Measurements from ENCODE around the gene HSD11B1. TPM values are rescaled to one million over a fixed set of nuclear protein-coding genes. Genes with fewer than 3 reads are reported as not detected.

Gene HSD11B1
- total RNA-seq, 1 experiment from 2014 or later: not detected

- BruUV-seq (replicated peaks): no TSS peak
- DNase-seq (ENCODE audit: low read depth, low spot score) (no peak), ATAC-seq (no peak)
- Histone ChIP-seq H3K9me3 (ENCODE audit: control insufficient read depth, insufficient read depth, low read depth, low read length) (no peaks in the 10 kb centered on the region), H3K4me1 (ENCODE audit: control insufficient read depth, insufficient read depth, low read length) (no peaks in the 10 kb centered on the region), H3K27me3 (ENCODE audit: control insufficient read depth, insufficient read depth, low read length) (no peaks in the 10 kb centered on the region; the same call in 1 of the 2 replicates), H3K27ac (ENCODE audit: low read length) (no peak overlapping the region), H3K4me3 (ENCODE audit: low read depth in 2 of 2, low read length in 2 of 2) (no peak overlapping the region), H3K36me3 (ENCODE audit: control insufficient read depth, insufficient read depth, low read length) (no peaks in the 10 kb centered on the region)
- no peak for TF ChIP-seq REST (IDR thresholded peaks at IDR 0.05; ENCODE audit: insufficient read depth in 1 of 2, low read depth in 2 of 2, low read length in 1 of 2)
- no peak for TF ChIP-seq TCF7L2 (IDR thresholded peaks at IDR 0.05; ENCODE audit: low read depth, low read length)
- TF ChIP-seq POLR2AphosphoS5 (IDR thresholded peaks at IDR 0.05; ENCODE audit: low read depth, low read length): no peak
- TF ChIP-seq SIN3A (IDR thresholded peaks at IDR 0.05; ENCODE audit: borderline replicate concordance, insufficient read depth, low read depth, low read length): no peak
- no peak for TF ChIP-seq CTCF (IDR thresholded peaks at IDR 0.05)
- in situ Hi-C loops (cut with HindIII; ENCODE audit: low pct_unique_long_range_greater_than_20kb, low sequenced_read_pairs): no loop called here
- CTCF ChIA-PET: interaction anchor here (0.6 kb wide), 1 partner anchor 97 kb away, joined by 7 read pairs; no protein-coding TSS in a partner anchor
- POLR2A ChIA-PET: no interaction called here
- intact Hi-C loops (cut with micrococcal nuclease; ENCODE audit: unreplicated experiment): no loop called here
These were observed 15.2 kb upstream of the HSD11B1 start for GRCh38 chr1:209689477-209689876.

- in situ Hi-C loops (cut with HindIII; ENCODE audit: low pct_unique_long_range_greater_than_20kb, low sequenced_read_pairs): no loop called here
- Histone ChIP-seq H3K4me1 (ENCODE audit: control insufficient read depth, insufficient read depth, low read length) (no peaks in the 10 kb centered on the region), H3K27ac (ENCODE audit: low read length) (no peak overlapping the region), H3K36me3 (ENCODE audit: control insufficient read depth, insufficient read depth, low read length) (no peaks in the 10 kb centered on the region), H3K27me3 (ENCODE audit: control insufficient read depth, insufficient read depth, low read length) (no peaks in the 10 kb centered on the region; the same call in 1 of the 2 replicates), H3K9me3 (ENCODE audit: control insufficient read depth, insufficient read depth, low read depth, low read length) (no peaks in the 10 kb centered on the region), H3K4me3 (ENCODE audit: low read depth in 2 of 2, low read length in 2 of 2) (no peak overlapping the region)
- intact Hi-C loops (cut with micrococcal nuclease; ENCODE audit: unreplicated experiment): no loop called here
- DNase-seq (ENCODE audit: low read depth, low spot score) (no peak), ATAC-seq (no peak)
- ChIA-PET POLR2A (no interaction called here), CTCF (no interaction called here)
- BruUV-seq (replicated peaks): no TSS peak
- TF ChIP-seq CTCF (IDR thresholded peaks at IDR 0.05) (no peak), REST (IDR thresholded peaks at IDR 0.05; ENCODE audit: insufficient read depth in 1 of 2, low read depth in 2 of 2, low read length in 1 of 2) (no peak), TCF7L2 (IDR thresholded peaks at IDR 0.05; ENCODE audit: low read depth, low read length) (no peak), POLR2AphosphoS5 (IDR thresholded peaks at IDR 0.05; ENCODE audit: low read depth, low read length) (no peak), SIN3A (IDR thresholded peaks at IDR 0.05; ENCODE audit: borderline replicate concordance, insufficient read depth, low read depth, low read length) (no peak)
These were observed 13.4 kb upstream of the HSD11B1 start for GRCh38 chr1:209691237-209691636.
